CD8-positive, alpha-beta memory T cell (primary cell): ENCODE results near the gene ZDHHC11. TPM values are rescaled to one million over a fixed set of nuclear protein-coding genes. Genes with fewer than 3 reads are reported as not detected.
"Not testable (repeated sequence)": the region's sequence is repeated elsewhere in the genome, so short reads cannot be mapped to it uniquely, and the experiment has no call there.

Source experiments
- CTCF ChIA-PET: fragments of 350-600 bp; sonication (Branson Sonifier 250); formaldehyde crosslinking; loops from one replicate; lab custom pipeline; 2021; ENCODE audit warnings: antibody characterized with exemption; lab: Charles Lee
- POLR2A ChIA-PET: fragments of 350-600 bp; sonication (Branson Sonifier 250); formaldehyde crosslinking; loops from one replicate; lab custom pipeline; 2021; ENCODE audit warnings: antibody characterized with exemption; lab: Charles Lee
- DNase-seq, 5 donors: peaks; one replicate each; pipeline versions ENCODE4 v3.0.0 to v3.0.0-alpha.2; 2020 to 2022; ENCODE audit warnings: mixed read lengths in 1 of 5
- H3K27ac ChIP-seq: one replicate; pipeline ENCODE4 v1.7.0; 2013; ENCODE audit warnings: low read depth, mild to moderate bottlenecking, low read length, moderate library complexity
- H3K27me3 ChIP-seq: 2 replicates; pipeline ENCODE4 v1.7.0; 2013; ENCODE audit warnings: low read length, mild to moderate bottlenecking; ENCODE audit not compliant: insufficient read depth, poor library complexity, severe bottlenecking
- H3K36me3 ChIP-seq: 2 replicates; pipeline ENCODE4 v1.7.0; 2013; ENCODE audit warnings: mild to moderate bottlenecking, low read length, moderate library complexity; ENCODE audit not compliant: insufficient read depth
- H3K4me1 ChIP-seq: 2 replicates; pipeline ENCODE4 v1.7.0; 2013; ENCODE audit warnings: mild to moderate bottlenecking, low read length, moderate library complexity; ENCODE audit not compliant: insufficient read depth
- H3K4me3 ChIP-seq: 2 replicates; pipeline ENCODE4 v1.7.0; 2013; ENCODE audit warnings: mild to moderate bottlenecking, low read length
- H3K9me3 ChIP-seq: 2 replicates; pipeline ENCODE4 v1.7.0; 2013; ENCODE audit warnings: mild to moderate bottlenecking, low read length
- H3K27ac Mint-ChIP-seq, 8 donors: one replicate each; pipeline ENCODE4 v1.8.0; 2020 to 2021; ENCODE audit warnings: mixed read lengths in 8 of 8, mild to moderate bottlenecking in 6 of 8, inconsistent platforms in 3 of 8, moderate library complexity in 3 of 8
- H3K27me3 Mint-ChIP-seq, 2 donors: one replicate each; pipeline ENCODE4 v1.8.0; 2020 to 2021; ENCODE audit warnings: mixed read lengths in 2 of 2, mild to moderate bottlenecking in 1 of 2, moderate library complexity in 1 of 2
- H3K36me3 Mint-ChIP-seq, 3 donors: one replicate each; pipeline ENCODE4 v1.8.0; 2020 to 2021; ENCODE audit warnings: mixed read lengths in 3 of 3, inconsistent platforms in 1 of 3, mild to moderate bottlenecking in 1 of 3
- H3K4me1 Mint-ChIP-seq, 3 donors: one replicate each; pipeline ENCODE4 v1.8.0; 2020 to 2021; ENCODE audit warnings: mixed read lengths in 3 of 3, inconsistent platforms in 1 of 3, mild to moderate bottlenecking in 1 of 3
- H3K4me3 Mint-ChIP-seq, 7 donors: one replicate each; pipeline ENCODE4 v1.8.0; 2020 to 2021; ENCODE audit warnings: mixed read lengths in 7 of 7, mild to moderate bottlenecking in 6 of 7, moderate library complexity in 4 of 7, inconsistent platforms in 2 of 7
- H3K9me3 Mint-ChIP-seq, 5 donors: one replicate each; pipeline ENCODE4 v1.8.0; 2020 to 2022; ENCODE audit warnings: mixed read lengths in 5 of 5, mild to moderate bottlenecking in 3 of 5, moderate library complexity in 2 of 5, inconsistent platforms in 1 of 5
- polyA plus RNA-seq: library from polyadenylated mRNA; unstranded; fragments of 300-500 nt; fragmentation: Illumina TruSeq; gene quantifications from one replicate; pipeline ENCODE4 v1.2.3, GENCODE V29; 2021
- total RNA-seq, 2 experiments: library from RNA; stranded (reverse); gene quantifications; one replicate each; pipeline ENCODE4 v1.2.3, GENCODE V29; 2021

Gene ZDHHC11
- total and polyA plus RNA-seq, 3 experiments from 2014 or later = 4.5 to 7.2 TPM; not detected in 1

GRCh38 chr5:854217-854616 lies 3.4 kb upstream of the ZDHHC11 start:
- H3K36me3 ChIP-seq = no peaks in the 10 kb centered on the region
- POLR2A ChIA-PET = no interaction called here
- Mint-ChIP-seq H3K4me3 (no peak overlapping the region), H3K27ac (no peak overlapping the region), H3K4me1 (peaks cover 0 to 2% (median 0%) of the 10 kb centered on the region in 3 donors), H3K9me3 (no peaks in the 10 kb centered on the region), H3K27me3 (peaks cover 1 to 5% of the 10 kb centered on the region in 2 donors), H3K36me3 (peaks cover 0 to 3% (median 0%) of the 10 kb centered on the region in 3 donors)
- H3K4me1 ChIP-seq = no peaks in the 10 kb centered on the region
- no peak overlapping the region for H3K4me3 ChIP-seq
- CTCF ChIA-PET = no interaction called here
- peak in 1 of 5 donors; percentile 35 for DNase-seq
- H3K9me3 ChIP-seq = no peaks in the 10 kb centered on the region
- no peak overlapping the region for H3K27ac ChIP-seq
- no peaks in the 10 kb centered on the region for H3K27me3 ChIP-seq

GRCh38 chr5:853416-854090 lies 2.8 kb upstream of the ZDHHC11 start:
- H3K9me3 ChIP-seq, H3K4me3 ChIP-seq, H3K27ac Mint-ChIP-seq, H3K4me1 ChIP-seq, H3K27ac ChIP-seq, H3K4me1 Mint-ChIP-seq, POLR2A ChIA-PET, H3K36me3 ChIP-seq, H3K4me3 Mint-ChIP-seq, H3K36me3 Mint-ChIP-seq, CTCF ChIA-PET, H3K27me3 ChIP-seq, H3K27me3 Mint-ChIP-seq, H3K9me3 Mint-ChIP-seq: not testable (repeated sequence)
- peak in 1 of 5 donors; percentile 39 for DNase-seq

GRCh38 chr5:852431-853401 lies 1.9 kb upstream of the ZDHHC11 start:
- H3K27me3 ChIP-seq = no peaks in the 10 kb centered on the region
- POLR2A ChIA-PET = no interaction called here
- no peaks in the 10 kb centered on the region for H3K36me3 ChIP-seq
- peaks cover 1 to 8% of the 10 kb centered on the region in 2 donors for H3K27me3 Mint-ChIP-seq
- no peaks in the 10 kb centered on the region for H3K36me3 Mint-ChIP-seq
- H3K4me1 ChIP-seq = no peaks in the 10 kb centered on the region
- H3K4me1 Mint-ChIP-seq = peaks cover 0 to 2% (median 0%) of the 10 kb centered on the region in 3 donors
- no peak overlapping the region for H3K4me3 Mint-ChIP-seq
- H3K27ac Mint-ChIP-seq = peak overlapping the region in 1 of 8 donors; percentile 13
- H3K4me3 ChIP-seq = no peak overlapping the region
- no peaks in the 10 kb centered on the region for H3K9me3 ChIP-seq
- CTCF ChIA-PET = no interaction called here
- peak in 1 of 5 donors; percentile 26 for DNase-seq
- H3K27ac ChIP-seq = no peak overlapping the region
- H3K9me3 Mint-ChIP-seq = no peaks in the 10 kb centered on the region

GRCh38 chr5:852018-852417 lies 1.2 kb upstream of the ZDHHC11 start:
- no peak overlapping the region for H3K4me3 Mint-ChIP-seq
- peaks cover 1 to 8% of the 10 kb centered on the region in 2 donors for H3K27me3 Mint-ChIP-seq
- H3K9me3 ChIP-seq = no peaks in the 10 kb centered on the region
- H3K36me3 ChIP-seq = no peaks in the 10 kb centered on the region
- H3K4me1 ChIP-seq = no peaks in the 10 kb centered on the region
- no peaks in the 10 kb centered on the region for H3K4me1 Mint-ChIP-seq
- CTCF ChIA-PET = no interaction called here
- H3K27ac ChIP-seq = no peak overlapping the region
- H3K9me3 Mint-ChIP-seq = no peaks in the 10 kb centered on the region
- H3K27ac Mint-ChIP-seq = peak overlapping the region in 1 of 8 donors; percentile 13
- POLR2A ChIA-PET = no interaction called here
- no peak for DNase-seq
- no peaks in the 10 kb centered on the region for H3K27me3 ChIP-seq
- no peaks in the 10 kb centered on the region for H3K36me3 Mint-ChIP-seq
- H3K4me3 ChIP-seq = no peak overlapping the region

- Histone ChIP-seq H3K36me3 (no peaks in the 10 kb centered on the region), H3K4me3 (no peak overlapping the region), H3K4me1 (no peaks in the 10 kb centered on the region), H3K9me3 (no peaks in the 10 kb centered on the region), H3K27me3 (no peaks in the 10 kb centered on the region), H3K27ac (no peak overlapping the region)
- ChIA-PET CTCF (no interaction called here), POLR2A (no interaction called here)
- H3K27me3 Mint-ChIP-seq = peaks cover 1 to 8% of the 10 kb centered on the region in 2 donors
- H3K4me3 Mint-ChIP-seq = no peak overlapping the region
- no peak overlapping the region for H3K27ac Mint-ChIP-seq
- no peaks in the 10 kb centered on the region for H3K36me3 Mint-ChIP-seq
- peaks cover 3 to 5% (median 4%) of the 10 kb centered on the region in 3 donors for H3K4me1 Mint-ChIP-seq
- no peaks in the 10 kb centered on the region for H3K9me3 Mint-ChIP-seq
- DNase-seq = peak in 1 of 5 donors; percentile 43
Measured at GRCh38 chr5:851553-851952, 767 bp upstream of the ZDHHC11 start.

GRCh38 chr5:851076-851475 lies 290 bp upstream of the ZDHHC11 start:
- H3K4me1 Mint-ChIP-seq = peaks cover 4 to 7% (median 7%) of the 10 kb centered on the region in 3 donors

GRCh38 chr5:849651-850301 lies 1.0 kb downstream of the ZDHHC11 start:
- H3K4me3 ChIP-seq = no peak overlapping the region
- CTCF ChIA-PET = no interaction called here
- H3K27ac Mint-ChIP-seq = no peak overlapping the region

More at GRCh38 chr5:851076-851475, 290 bp upstream of the ZDHHC11 start:
- H3K4me3 ChIP-seq = no peak overlapping the region
- no peaks in the 10 kb centered on the region for H3K9me3 ChIP-seq
- CTCF ChIA-PET = no interaction called here
- H3K4me1 ChIP-seq = no peaks in the 10 kb centered on the region
- no peak overlapping the region for H3K27ac Mint-ChIP-seq
- H3K27ac ChIP-seq = no peak overlapping the region
- H3K36me3 Mint-ChIP-seq = no peaks in the 10 kb centered on the region
- peaks cover 1 to 8% of the 10 kb centered on the region in 2 donors for H3K27me3 Mint-ChIP-seq
- DNase-seq = peak in 1 of 5 donors; percentile 23
- POLR2A ChIA-PET = no interaction called here
- no peaks in the 10 kb centered on the region for H3K9me3 Mint-ChIP-seq
- no peaks in the 10 kb centered on the region for H3K27me3 ChIP-seq
- H3K4me3 Mint-ChIP-seq = no peak overlapping the region
- H3K36me3 ChIP-seq = no peaks in the 10 kb centered on the region

More at GRCh38 chr5:849651-850301, 1.0 kb downstream of the ZDHHC11 start:
- DNase-seq = peak in 1 of 5 donors; percentile 24
- H3K27me3 Mint-ChIP-seq = peaks cover 3 to 8% of the 10 kb centered on the region in 2 donors
- no peaks in the 10 kb centered on the region for H3K9me3 ChIP-seq
- no peak overlapping the region for H3K27ac ChIP-seq
- POLR2A ChIA-PET = no interaction called here
- no peaks in the 10 kb centered on the region for H3K36me3 ChIP-seq
- no peaks in the 10 kb centered on the region for H3K27me3 ChIP-seq
- H3K9me3 Mint-ChIP-seq = no peaks in the 10 kb centered on the region
- H3K4me3 Mint-ChIP-seq = no peak overlapping the region
- H3K4me1 Mint-ChIP-seq = peaks cover 4 to 7% (median 7%) of the 10 kb centered on the region in 3 donors
- H3K36me3 Mint-ChIP-seq = no peaks in the 10 kb centered on the region
- H3K4me1 ChIP-seq = no peaks in the 10 kb centered on the region
